PFSK-1 (cell line): ENCODE results near the gene KDM5C.

Experiments used
- FOXP2 ChIP-seq: optimal IDR thresholded peaks from 2 replicates; pipeline ENCODE3; 2011; ENCODE audit warnings: borderline replicate concordance, control low read depth, inconsistent platforms; ENCODE audit not compliant: insufficient read depth; ENCODE audit errors: extremely low read length, extremely low read depth
- POLR2AphosphoS5 ChIP-seq: IDR thresholded peaks from 2 replicates; pipeline ENCODE4 v1.6.1; 2012; ENCODE audit warnings: low read depth, mild to moderate bottlenecking, control low read depth, low read length, moderate library complexity
- REST ChIP-seq, 2 experiments: IDR thresholded peaks; 2 replicates each; pipeline versions ENCODE4 v1.6.1 to v1.8.0; 2011 to 2012; ENCODE audit warnings: low read depth in 2 of 2, low read length in 2 of 2, control low read depth in 1 of 2, inconsistent platforms in 1 of 2, mild to moderate bottlenecking in 1 of 2, moderate library complexity in 1 of 2; ENCODE audit not compliant: insufficient read depth in 1 of 2
- SIN3A ChIP-seq: IDR thresholded peaks from 2 replicates; pipeline ENCODE4 v1.6.1; 2012; ENCODE audit warnings: mild to moderate bottlenecking, low read length, moderate library complexity, borderline replicate concordance; ENCODE audit not compliant: insufficient read depth
- TAF1 ChIP-seq: IDR thresholded peaks from 2 replicates; pipeline ENCODE4 v1.6.1; 2012; ENCODE audit warnings: low read length, control low read depth, borderline replicate concordance; ENCODE audit not compliant: insufficient read depth

Gene KDM5C

DNA sequence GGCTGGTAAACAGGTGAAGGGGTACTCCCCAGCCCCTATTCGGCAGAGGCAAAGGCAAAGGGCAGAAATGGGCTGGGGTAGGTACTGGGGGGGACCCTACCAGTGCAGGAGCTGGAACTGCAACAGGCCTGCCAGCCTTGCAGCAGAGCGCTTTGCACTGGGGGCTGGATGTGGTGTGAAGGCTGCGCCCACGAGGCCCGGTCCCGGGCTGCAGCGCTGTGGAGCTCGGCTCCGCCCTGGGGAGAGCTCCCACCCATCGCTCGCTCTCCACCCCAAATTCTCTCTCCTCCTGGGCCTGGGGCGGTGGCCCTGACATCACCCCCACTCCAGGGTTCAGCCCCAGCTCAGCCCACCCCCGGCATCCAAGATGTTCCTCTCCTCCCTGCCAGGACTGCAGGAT lies 32.2 kb upstream of the KDM5C start:
- TF ChIP-seq FOXP2 (no peak), SIN3A (no peak), POLR2AphosphoS5 (no peak), TAF1 (no peak), REST (IDR thresholded peaks at IDR 0.05; ENCODE audit: insufficient read depth in 1 of 2, low read depth in 2 of 2, low read length in 2 of 2) (no peak)

- TF ChIP-seq POLR2AphosphoS5 = no peak
- TF ChIP-seq REST (IDR thresholded peaks at IDR 0.05; ENCODE audit: insufficient read depth in 1 of 2, low read depth in 2 of 2, low read length in 2 of 2) = no peak
- no peak for TF ChIP-seq SIN3A
- TF ChIP-seq FOXP2 = no peak
- TF ChIP-seq TAF1 = no peak
Observed at GRCh38 chrX:53256446-53257041, 31.5 kb upstream of the KDM5C start.

- TF ChIP-seq REST (IDR thresholded peaks at IDR 0.05; ENCODE audit: insufficient read depth in 1 of 2, low read depth in 2 of 2, low read length in 2 of 2) (no peak), SIN3A (no peak), TAF1 (no peak), POLR2AphosphoS5 (no peak), FOXP2 (no peak)
Observed at GRCh38 chrX:53255738-53256191, 30.8 kb upstream of the KDM5C start.

DNA sequence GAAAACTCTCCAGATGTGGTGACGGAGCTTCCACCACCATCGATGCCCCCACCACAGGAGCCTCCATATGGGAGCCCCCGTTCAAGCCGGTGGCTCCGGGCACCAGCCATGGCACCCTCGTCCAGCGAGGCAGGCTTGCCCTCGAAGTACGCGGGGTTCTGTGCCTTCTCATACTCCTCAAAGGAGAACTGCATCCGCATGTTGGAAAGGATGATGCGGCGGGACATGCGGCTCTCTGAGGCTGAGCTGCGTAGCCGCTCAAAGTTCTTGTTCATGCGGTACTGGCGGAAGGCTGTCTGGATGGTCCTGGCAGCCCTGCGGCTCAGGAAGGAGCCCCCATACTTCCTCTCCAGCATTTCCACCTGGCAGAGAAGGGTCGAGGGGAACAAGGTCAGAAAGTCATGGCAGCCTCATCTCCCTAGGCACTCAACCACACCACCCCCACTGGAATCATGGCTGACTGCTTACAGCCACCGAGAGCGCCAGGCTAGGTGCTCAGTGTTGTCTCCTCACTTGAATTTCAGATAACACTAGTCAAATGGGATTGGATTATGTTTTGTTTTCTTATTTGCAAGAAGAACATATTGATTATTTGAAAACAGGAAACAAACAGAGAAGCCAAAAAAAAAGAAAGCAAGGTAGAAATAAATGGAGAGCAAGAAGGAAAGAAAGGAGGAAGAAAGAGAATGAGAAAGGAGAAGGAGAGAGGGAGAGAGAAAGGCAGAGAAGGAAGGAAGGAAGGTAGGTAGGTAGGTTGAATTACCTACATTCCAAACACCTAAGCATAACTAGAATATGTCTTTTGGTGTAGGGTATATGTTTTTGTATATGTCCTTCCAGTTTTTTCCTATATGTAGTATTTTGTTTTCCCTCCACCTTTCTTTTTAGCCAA lies 29.8 kb upstream of the KDM5C start:
- TF ChIP-seq TAF1 (no peak), FOXP2 (no peak), REST (IDR thresholded peaks at IDR 0.05; ENCODE audit: insufficient read depth in 1 of 2, low read depth in 2 of 2, low read length in 2 of 2) (no peak), SIN3A (no peak), POLR2AphosphoS5 (no peak)
